ENCODE data around the gene NPS. TPM values are rescaled to one million over a fixed set of nuclear protein-coding genes. Genes with fewer than 3 reads are reported as not detected.

NPS gene
- total RNA-seq, 2 donors from 2014 or later: not detected

DNA sequence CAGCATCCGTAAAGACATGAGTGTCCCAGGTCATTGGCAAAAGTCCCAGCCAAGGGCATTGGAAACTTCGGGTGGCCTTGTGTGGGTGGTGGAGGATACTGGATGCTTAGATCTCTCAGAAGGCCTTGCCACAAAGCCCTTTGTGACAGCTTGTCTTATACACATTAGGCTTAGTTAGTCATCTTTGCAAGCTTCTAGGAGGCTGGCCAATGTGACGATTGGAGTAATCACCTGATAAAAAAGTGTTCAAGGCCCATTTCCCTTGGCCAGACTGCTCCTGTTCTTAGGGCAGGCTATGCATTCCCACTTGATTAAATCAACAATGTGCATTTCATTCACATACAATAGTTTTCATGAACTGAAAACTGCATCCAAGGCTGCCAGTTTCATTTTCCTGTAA is 26.9 kb downstream of the NPS start:
- Histone ChIP-seq H3K9me3 (no peaks in the 10 kb centered on the region), H3K36me3 (no peaks in the 10 kb centered on the region), H3K27me3 (replicated peaks; ENCODE audit: insufficient read depth) (no peaks in the 10 kb centered on the region), H3K4me1 (ENCODE audit: control insufficient read depth in 1 of 2, low read depth in 2 of 2) (peaks cover 0 to 9% of the 10 kb centered on the region in 2 donors), H3K27ac (no peak overlapping the region), H3K4me3 (no peak overlapping the region)
- DNase-seq (ENCODE audit: low spot score) (no peak), ATAC-seq (ENCODE audit: insufficient number of reproducible peaks, low FRiP score, low read depth) (no peak)
- TF ChIP-seq, protein P1, sequence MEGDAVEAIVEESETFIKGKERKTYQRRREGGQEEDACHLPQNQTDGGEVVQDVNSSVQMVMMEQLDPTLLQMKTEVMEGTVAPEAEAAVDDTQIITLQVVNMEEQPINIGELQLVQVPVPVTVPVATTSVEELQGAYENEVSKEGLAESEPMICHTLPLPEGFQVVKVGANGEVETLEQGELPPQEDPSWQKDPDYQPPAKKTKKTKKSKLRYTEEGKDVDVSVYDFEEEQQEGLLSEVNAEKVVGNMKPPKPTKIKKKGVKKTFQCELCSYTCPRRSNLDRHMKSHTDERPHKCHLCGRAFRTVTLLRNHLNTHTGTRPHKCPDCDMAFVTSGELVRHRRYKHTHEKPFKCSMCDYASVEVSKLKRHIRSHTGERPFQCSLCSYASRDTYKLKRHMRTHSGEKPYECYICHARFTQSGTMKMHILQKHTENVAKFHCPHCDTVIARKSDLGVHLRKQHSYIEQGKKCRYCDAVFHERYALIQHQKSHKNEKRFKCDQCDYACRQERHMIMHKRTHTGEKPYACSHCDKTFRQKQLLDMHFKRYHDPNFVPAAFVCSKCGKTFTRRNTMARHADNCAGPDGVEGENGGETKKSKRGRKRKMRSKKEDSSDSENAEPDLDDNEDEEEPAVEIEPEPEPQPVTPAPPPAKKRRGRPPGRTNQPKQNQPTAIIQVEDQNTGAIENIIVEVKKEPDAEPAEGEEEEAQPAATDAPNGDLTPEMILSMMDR (IDR thresholded peaks at IDR 0.05): no peak

DNA sequence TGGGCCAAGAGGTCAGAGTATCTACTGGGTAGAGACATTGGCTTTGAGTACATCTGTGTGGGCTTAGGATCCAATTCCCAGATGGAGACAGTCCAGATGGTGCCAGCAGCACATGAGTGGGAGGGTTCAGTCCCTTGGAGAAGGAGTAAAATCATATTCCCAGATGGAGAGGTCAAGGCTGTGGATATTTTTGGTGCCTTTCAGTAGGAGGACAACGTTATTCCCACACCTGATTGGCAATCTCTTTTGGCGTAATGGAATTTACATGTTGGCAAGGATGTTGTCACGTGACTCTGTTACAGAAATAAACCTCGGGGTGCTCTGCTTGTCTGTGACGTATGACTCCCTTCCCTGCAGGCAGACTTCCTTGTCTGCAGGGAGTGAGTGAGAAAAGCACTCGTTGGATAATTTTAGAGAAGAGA is 27.6 kb downstream of the NPS start:
- H3K9me3 ChIP-seq: no peaks in the 10 kb centered on the region
- no peak for DNase-seq (ENCODE audit: low spot score)
- no peaks in the 10 kb centered on the region for H3K27me3 ChIP-seq (replicated peaks; ENCODE audit: insufficient read depth)
- no peak overlapping the region for H3K4me3 ChIP-seq
- no peaks in the 10 kb centered on the region for H3K36me3 ChIP-seq
- H3K27ac ChIP-seq: no peak overlapping the region
- TF ChIP-seq, protein P1 (IDR thresholded peaks at IDR 0.05): no peak
- peaks cover 0 to 9% of the 10 kb centered on the region in 2 donors for H3K4me1 ChIP-seq (ENCODE audit: control insufficient read depth in 1 of 2, low read depth in 2 of 2)
- ATAC-seq (ENCODE audit: insufficient number of reproducible peaks, low FRiP score, low read depth): no peak

DNA sequence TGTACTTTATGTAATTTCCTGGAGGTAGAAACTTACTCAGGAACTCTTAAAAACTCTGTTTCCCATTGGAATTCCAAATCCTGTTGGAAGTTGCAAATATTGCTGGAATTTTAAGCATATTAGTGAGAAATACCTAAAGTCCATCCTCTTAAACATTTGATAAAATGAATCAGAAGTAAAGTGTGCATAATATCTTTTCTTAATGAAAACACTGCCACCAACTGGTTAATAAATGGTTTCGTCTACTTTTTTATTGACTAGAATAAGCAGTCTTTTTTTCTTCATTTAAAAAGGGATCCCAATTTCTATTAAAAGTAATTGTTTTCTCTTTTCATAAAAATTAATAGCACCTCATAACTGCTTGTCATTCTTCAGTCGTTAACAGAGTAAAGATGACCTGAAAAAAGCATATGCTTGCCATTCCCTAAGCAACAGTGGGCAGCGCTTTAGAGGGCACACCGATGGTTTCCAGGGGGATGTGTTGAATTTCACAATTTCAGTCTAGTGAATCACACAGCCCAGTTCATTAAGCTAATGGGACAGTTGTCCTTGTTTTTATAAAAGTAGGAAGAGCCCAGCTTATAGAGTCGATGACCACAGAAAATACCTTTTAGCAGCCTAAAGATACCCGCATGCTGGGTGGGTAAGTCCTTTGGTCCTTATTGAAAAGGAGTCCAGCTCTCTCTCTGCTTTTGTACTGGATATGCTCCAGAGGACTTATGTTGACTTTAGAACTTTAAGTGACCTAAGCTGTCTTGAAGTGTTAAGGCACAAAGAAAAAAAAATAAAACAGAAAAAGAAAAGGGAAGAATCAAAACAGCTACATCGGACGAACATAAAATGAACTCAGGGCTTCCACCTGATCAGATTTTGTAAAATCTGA is 28.5 kb downstream of the NPS start:
- TF ChIP-seq, protein P1 (IDR thresholded peaks at IDR 0.05): no peak
- Histone ChIP-seq H3K27me3 (replicated peaks; ENCODE audit: insufficient read depth) (no peaks in the 10 kb centered on the region), H3K36me3 (no peaks in the 10 kb centered on the region), H3K27ac (no peak overlapping the region), H3K9me3 (no peaks in the 10 kb centered on the region), H3K4me1 (ENCODE audit: control insufficient read depth in 1 of 2, low read depth in 2 of 2) (peaks cover 0 to 9% of the 10 kb centered on the region in 2 donors), H3K4me3 (no peak overlapping the region)
- no peak for ATAC-seq (ENCODE audit: insufficient number of reproducible peaks, low FRiP score, low read depth)
- no peak for DNase-seq (ENCODE audit: low spot score)

DNA sequence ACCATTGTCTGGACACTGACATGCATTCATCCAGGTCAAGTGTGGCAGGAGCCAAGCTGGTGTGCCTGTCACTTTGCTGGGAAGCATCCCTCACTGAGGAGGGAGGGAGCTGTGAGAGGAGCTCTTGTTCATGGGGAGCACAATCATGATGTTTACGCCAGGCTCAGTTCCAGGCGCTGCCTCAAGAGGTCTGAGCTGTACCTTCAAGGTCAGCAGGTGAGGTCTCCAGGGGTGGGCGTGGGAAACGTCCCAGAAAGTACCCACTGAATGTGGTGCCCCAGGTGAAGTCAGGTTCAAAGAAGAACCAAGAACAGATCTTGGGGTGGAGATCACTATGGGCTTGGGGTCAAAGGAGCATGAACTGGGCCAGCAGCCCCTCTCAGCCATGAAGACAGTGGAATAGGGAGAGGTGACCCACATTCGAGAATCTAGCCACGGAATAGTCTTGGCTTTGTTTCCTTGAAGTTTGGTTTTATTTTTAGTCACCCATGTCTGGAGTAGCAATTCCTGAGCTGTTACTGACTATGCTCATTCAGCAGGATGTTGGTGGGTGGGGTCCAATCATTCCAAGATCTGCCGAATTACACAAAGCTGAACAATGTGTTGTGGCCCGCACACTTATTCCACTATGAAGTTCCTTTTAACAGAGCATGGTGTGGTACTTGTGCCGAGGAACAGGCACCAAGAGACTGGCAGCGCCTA is 29.3 kb downstream of the NPS start:
- ATAC-seq (ENCODE audit: insufficient number of reproducible peaks, low FRiP score, low read depth): no peak
- no peak overlapping the region for H3K4me3 ChIP-seq

DNA sequence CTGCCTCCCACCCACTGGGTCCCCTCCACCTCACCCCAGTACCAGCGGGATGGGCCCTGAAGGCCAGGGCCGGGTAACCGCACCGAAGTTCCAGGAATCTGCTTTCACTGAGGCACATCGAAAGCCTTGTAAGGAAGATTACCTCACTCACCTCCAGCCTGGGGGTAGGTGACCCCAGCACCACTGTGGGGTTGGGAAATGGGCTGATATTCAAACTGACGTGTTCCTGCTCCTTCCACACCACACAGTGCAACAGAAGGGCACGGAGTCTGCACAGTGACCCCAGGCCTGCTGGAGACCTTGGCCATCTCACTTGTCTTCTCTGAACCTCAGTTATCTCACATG is 29.8 kb downstream of the NPS start:
- Histone ChIP-seq H3K27me3 (replicated peaks; ENCODE audit: insufficient read depth) (no peaks in the 10 kb centered on the region), H3K4me3 (no peak overlapping the region), H3K36me3 (no peaks in the 10 kb centered on the region), H3K4me1 (ENCODE audit: control insufficient read depth in 1 of 2, low read depth in 2 of 2) (peaks cover 0 to 9% of the 10 kb centered on the region in 2 donors), H3K9me3 (no peaks in the 10 kb centered on the region), H3K27ac (no peak overlapping the region)
- DNase-seq (ENCODE audit: low spot score) (no peak), ATAC-seq (ENCODE audit: insufficient number of reproducible peaks, low FRiP score, low read depth) (no peak)
- TF ChIP-seq, protein P1 (IDR thresholded peaks at IDR 0.05): no peak

More for the DNA sequence above, 29.3 kb downstream of the NPS start:
- TF ChIP-seq, protein P1 (IDR thresholded peaks at IDR 0.05): no peak
- no peaks in the 10 kb centered on the region for H3K27me3 ChIP-seq (replicated peaks; ENCODE audit: insufficient read depth)
- no peaks in the 10 kb centered on the region for H3K36me3 ChIP-seq
- H3K27ac ChIP-seq: no peak overlapping the region
- no peak for DNase-seq (ENCODE audit: low spot score)
- no peaks in the 10 kb centered on the region for H3K9me3 ChIP-seq
- H3K4me1 ChIP-seq (ENCODE audit: control insufficient read depth in 1 of 2, low read depth in 2 of 2): peaks cover 0 to 9% of the 10 kb centered on the region in 2 donors

Measured in thoracic aorta (tissue), 2 donors.